BE2C (cell line): ENCODE measurements around the gene TAS2R31.
"Not testable (repeated sequence)": the region's sequence is repeated elsewhere in the genome, so short reads cannot be mapped to it uniquely, and the experiment has no call there.

ENCODE experiments used
- DNase-seq: peaks from one replicate; pipeline ENCODE4 v3.0.0-alpha.2; 2020
- H3K27me3 ChIP-seq: fragments of 250-450 bp; sonication (Bioruptor Pico); 2 replicates; pipeline ENCODE4 v1.5.1; 2020; ENCODE audit warnings: mild to moderate bottlenecking
- H3K36me3 ChIP-seq: fragments of 250-450 bp; sonication (Bioruptor Pico); 2 replicates; pipeline ENCODE4 v1.5.1; 2020; ENCODE audit warnings: mild to moderate bottlenecking
- H3K4me1 ChIP-seq: fragments of 250-450 bp; sonication (Bioruptor Pico); 2 replicates; pipeline ENCODE4 v1.5.1; 2020
- H3K4me3 ChIP-seq: 2 replicates; pipeline ENCODE4 v1.5.1; 2011; ENCODE audit warnings: low read depth, low read length
- H3K9me3 ChIP-seq: fragments of 250-450 bp; sonication (Bioruptor Pico); 2 replicates; pipeline ENCODE4 v1.5.1; 2020
- TF ChIP-seq, protein P1 (sequence below): IDR thresholded peaks from 2 replicates; pipeline ENCODE4 v1.5.1; 2012; ENCODE audit warnings: mild to moderate bottlenecking, low read depth, low read length

TAS2R31 gene

GRCh38 chr12:11067514-11067913 is 36.3 kb upstream of the TAS2R31 start:
- DNase-seq: peak; percentile 8

GRCh38 chr12:11062194-11062593 is 31.0 kb upstream of the TAS2R31 start, which contains the start of gene TAS2R46:
TSS of gene TAS2R46 (minus strand) at chr12:11062294. CDS start at chr12:11062294, 0 bp downstream.
- H3K9me3 ChIP-seq, H3K4me1 ChIP-seq, H3K36me3 ChIP-seq, H3K4me3 ChIP-seq, H3K27me3 ChIP-seq, DNase-seq: not testable (repeated sequence)

More at GRCh38 chr12:11067514-11067913, 36.3 kb upstream of the TAS2R31 start:
- no peaks in the 10 kb centered on the region for H3K36me3 ChIP-seq
- H3K4me3 ChIP-seq: no peak overlapping the region
- TF ChIP-seq, protein P1, sequence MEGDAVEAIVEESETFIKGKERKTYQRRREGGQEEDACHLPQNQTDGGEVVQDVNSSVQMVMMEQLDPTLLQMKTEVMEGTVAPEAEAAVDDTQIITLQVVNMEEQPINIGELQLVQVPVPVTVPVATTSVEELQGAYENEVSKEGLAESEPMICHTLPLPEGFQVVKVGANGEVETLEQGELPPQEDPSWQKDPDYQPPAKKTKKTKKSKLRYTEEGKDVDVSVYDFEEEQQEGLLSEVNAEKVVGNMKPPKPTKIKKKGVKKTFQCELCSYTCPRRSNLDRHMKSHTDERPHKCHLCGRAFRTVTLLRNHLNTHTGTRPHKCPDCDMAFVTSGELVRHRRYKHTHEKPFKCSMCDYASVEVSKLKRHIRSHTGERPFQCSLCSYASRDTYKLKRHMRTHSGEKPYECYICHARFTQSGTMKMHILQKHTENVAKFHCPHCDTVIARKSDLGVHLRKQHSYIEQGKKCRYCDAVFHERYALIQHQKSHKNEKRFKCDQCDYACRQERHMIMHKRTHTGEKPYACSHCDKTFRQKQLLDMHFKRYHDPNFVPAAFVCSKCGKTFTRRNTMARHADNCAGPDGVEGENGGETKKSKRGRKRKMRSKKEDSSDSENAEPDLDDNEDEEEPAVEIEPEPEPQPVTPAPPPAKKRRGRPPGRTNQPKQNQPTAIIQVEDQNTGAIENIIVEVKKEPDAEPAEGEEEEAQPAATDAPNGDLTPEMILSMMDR: no peak
- no peaks in the 10 kb centered on the region for H3K9me3 ChIP-seq
- H3K27me3 ChIP-seq: no peaks in the 10 kb centered on the region
- no peaks in the 10 kb centered on the region for H3K4me1 ChIP-seq

DNA sequence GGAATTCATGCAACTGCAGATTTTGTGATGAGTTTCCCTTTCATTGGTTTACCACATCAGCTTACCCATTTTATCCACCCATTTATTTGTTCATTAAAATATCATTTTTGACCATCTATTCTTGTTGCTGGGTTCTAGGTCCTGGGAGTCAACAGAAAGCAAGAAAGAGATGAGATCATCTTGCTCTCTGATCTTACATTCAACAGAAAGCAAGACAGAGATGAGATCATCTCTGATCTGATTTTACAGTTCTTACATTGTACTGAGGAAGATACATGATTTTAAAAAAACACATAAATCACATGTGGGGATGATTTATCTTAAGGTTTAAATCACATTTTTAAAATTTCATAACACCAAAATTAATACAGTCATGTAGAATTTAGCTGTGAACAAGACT is 28.6 kb upstream of the TAS2R31 start:
- H3K4me3 ChIP-seq: no peak overlapping the region
- H3K36me3 ChIP-seq: no peaks in the 10 kb centered on the region
- no peak for DNase-seq
- H3K27me3 ChIP-seq: no peaks in the 10 kb centered on the region
- TF ChIP-seq, protein P1: no peak
- H3K4me1 ChIP-seq: no peaks in the 10 kb centered on the region
- H3K9me3 ChIP-seq: no peaks in the 10 kb centered on the region

GRCh38 chr12:11059041-11059440 is 27.8 kb upstream of the TAS2R31 start:
- TF ChIP-seq, protein P1: no peak
- no peak overlapping the region for H3K4me3 ChIP-seq
- no peaks in the 10 kb centered on the region for H3K27me3 ChIP-seq
- H3K4me1 ChIP-seq: no peaks in the 10 kb centered on the region
- no peaks in the 10 kb centered on the region for H3K9me3 ChIP-seq
- H3K36me3 ChIP-seq: no peaks in the 10 kb centered on the region
- no peak for DNase-seq

GRCh38 chr12:11055306-11055705 is 24.1 kb upstream of the TAS2R31 start:
- no peaks in the 10 kb centered on the region for H3K4me1 ChIP-seq
- TF ChIP-seq, protein P1: no peak
- H3K4me3 ChIP-seq: no peak overlapping the region
- no peaks in the 10 kb centered on the region for H3K36me3 ChIP-seq
- no peak for DNase-seq
- H3K9me3 ChIP-seq: no peaks in the 10 kb centered on the region
- no peaks in the 10 kb centered on the region for H3K27me3 ChIP-seq

- H3K36me3 ChIP-seq, H3K4me3 ChIP-seq, DNase-seq, H3K9me3 ChIP-seq, H3K4me1 ChIP-seq, H3K27me3 ChIP-seq: not testable (repeated sequence)
These were observed 18.8 kb upstream of the TAS2R31 start for GRCh38 chr12:11049806-11050531.

- not testable (repeated sequence) for DNase-seq, H3K36me3 ChIP-seq, H3K4me1 ChIP-seq
These were observed 10.2 kb upstream of the TAS2R31 start for GRCh38 chr12:11041366-11041765.

More at GRCh38 chr12:11041366-11041765, 10.2 kb upstream of the TAS2R31 start:
- not testable (repeated sequence) for H3K4me3 ChIP-seq, H3K9me3 ChIP-seq, H3K27me3 ChIP-seq
